ENCODE data around the gene AP5M1. TPM values are rescaled to one million over a fixed set of nuclear protein-coding genes. Genes with fewer than 3 reads are reported as not detected.
A peak's percentile ranks its signal among the peaks of the same experiment; 100 is the strongest.
"Not testable (repeated sequence)": the region's sequence is repeated elsewhere in the genome, so short reads cannot be mapped to it uniquely, and the experiment has no call there.

Gene AP5M1
- total and polyA plus RNA-seq, 2 donors = 13.2 to 36.3 TPM

DNA sequence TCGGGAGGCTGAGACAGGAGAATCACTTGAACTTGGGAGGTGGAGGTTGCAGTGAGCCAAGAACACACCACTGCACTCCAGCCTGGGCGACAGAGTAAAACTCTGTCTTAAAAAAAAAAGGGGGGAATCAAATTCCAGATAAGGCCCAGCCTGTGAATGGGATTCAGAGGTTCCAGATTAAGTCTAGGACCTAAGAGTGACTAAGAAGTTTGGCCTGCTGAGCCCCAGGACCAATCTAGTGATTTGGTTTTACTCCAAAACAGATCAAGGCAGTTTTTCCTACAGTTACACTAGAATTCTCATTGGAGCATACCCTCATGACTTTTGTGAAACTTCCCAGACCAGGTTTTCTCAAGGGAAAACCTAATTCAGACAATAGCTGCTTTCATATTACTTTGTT lies 22.8 kb upstream of the AP5M1 start:
- no peaks in the 10 kb centered on the region for H3K4me1 ChIP-seq (ENCODE audit: control insufficient read depth in 2 of 2, insufficient read depth in 2 of 2, low read length in 2 of 2)
- no peaks in the 10 kb centered on the region for H3K27me3 ChIP-seq (ENCODE audit: control insufficient read depth in 2 of 2, insufficient read depth in 1 of 2, low read length in 1 of 2)
- H3K27ac ChIP-seq (ENCODE audit: low read depth in 1 of 2, low read length in 1 of 2) = no peak overlapping the region
- no peak overlapping the region for H3K4me3 ChIP-seq (ENCODE audit: low read length in 2 of 2)
- DNase-seq (ENCODE audit: low read depth in 6 of 9, low spot score in 9 of 9) = no peak
- WGBS = 97% methylated on average over 2 of the region's 2 CpGs
- no peaks in the 10 kb centered on the region for H3K9me3 ChIP-seq (ENCODE audit: control insufficient read depth in 2 of 2, insufficient read depth in 1 of 2, low read length in 1 of 2)
- peaks cover 0 to 7% of the 10 kb centered on the region in 2 donors for H3K36me3 ChIP-seq (ENCODE audit: control insufficient read depth in 2 of 2, insufficient read depth in 2 of 2, low read length in 1 of 2)

DNA sequence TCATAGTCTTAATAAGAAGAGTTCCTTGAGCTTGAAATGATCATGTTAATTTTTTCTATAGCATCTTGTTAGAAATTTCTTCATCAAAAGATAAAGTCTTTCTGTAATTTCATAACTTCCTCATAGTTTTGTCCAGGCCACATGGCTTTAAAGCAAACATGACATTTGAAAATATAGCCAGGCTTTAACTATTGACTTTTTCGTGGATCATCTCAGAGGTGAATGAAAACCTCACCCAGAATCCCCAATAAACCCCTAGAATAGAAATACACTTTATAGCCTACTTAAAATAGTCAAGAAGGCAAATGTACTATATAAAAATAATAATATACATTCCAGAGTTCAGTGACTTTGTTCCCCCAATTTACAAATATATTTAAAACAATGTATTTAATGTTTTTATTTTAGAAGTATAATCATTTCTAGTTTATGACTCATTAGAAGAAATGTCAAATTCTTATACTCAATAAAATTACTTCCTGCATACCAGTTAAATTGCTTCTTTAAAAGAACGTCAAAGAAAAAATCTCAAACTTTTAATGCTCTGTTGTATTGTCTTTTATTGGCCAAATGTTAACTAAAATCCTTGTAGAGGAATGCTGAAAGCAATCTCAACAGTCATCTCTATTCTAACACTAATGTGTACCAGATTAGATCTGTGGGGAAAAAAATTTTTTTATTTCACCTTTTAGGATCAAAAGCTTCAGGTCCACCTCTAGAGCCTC lies 21.7 kb upstream of the AP5M1 start:
- Histone ChIP-seq H3K27ac (ENCODE audit: low read depth in 1 of 2, low read length in 1 of 2) (no peak overlapping the region), H3K27me3 (ENCODE audit: control insufficient read depth in 2 of 2, insufficient read depth in 1 of 2, low read length in 1 of 2) (no peaks in the 10 kb centered on the region), H3K4me3 (ENCODE audit: low read length in 2 of 2) (no peak overlapping the region), H3K4me1 (ENCODE audit: control insufficient read depth in 2 of 2, insufficient read depth in 2 of 2, low read length in 2 of 2) (no peaks in the 10 kb centered on the region), H3K36me3 (ENCODE audit: control insufficient read depth in 2 of 2, insufficient read depth in 2 of 2, low read length in 1 of 2) (peaks cover 0 to 4% of the 10 kb centered on the region in 2 donors), H3K9me3 (ENCODE audit: control insufficient read depth in 2 of 2, insufficient read depth in 1 of 2, low read length in 1 of 2) (no peaks in the 10 kb centered on the region)
- DNase-seq (ENCODE audit: low read depth in 6 of 9, low spot score in 9 of 9) = no peak
- 95% methylated on average over 2 of the region's 2 CpGs for WGBS

DNA sequence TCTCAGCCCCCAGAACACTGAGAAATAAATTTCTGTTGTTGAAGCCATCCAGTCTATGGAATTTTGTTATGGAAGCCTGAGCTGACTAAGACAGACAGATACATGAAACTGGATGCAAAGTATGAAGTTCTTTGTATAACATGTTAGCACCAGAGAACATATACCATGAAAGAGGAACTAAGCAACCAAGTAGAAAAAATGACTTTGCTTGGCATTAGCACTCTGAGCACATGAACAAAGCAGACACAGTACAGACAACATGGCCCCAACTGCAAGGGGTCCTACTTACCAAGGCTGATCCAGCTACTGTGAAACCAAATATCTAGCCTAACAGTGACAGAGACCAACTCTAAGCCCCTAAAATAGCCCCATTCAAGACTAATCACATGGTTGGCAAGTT lies 13.9 kb upstream of the AP5M1 start:
- no peak overlapping the region for H3K27ac ChIP-seq (ENCODE audit: low read depth in 1 of 2, low read length in 1 of 2)
- no peak for DNase-seq (ENCODE audit: low read depth in 6 of 9, low spot score in 9 of 9)
- H3K36me3 ChIP-seq (ENCODE audit: control insufficient read depth in 2 of 2, insufficient read depth in 2 of 2, low read length in 1 of 2) = peaks cover 0 to 4% of the 10 kb centered on the region in 2 donors
- no peaks in the 10 kb centered on the region for H3K4me1 ChIP-seq (ENCODE audit: control insufficient read depth in 2 of 2, insufficient read depth in 2 of 2, low read length in 2 of 2)
- no peak overlapping the region for H3K4me3 ChIP-seq (ENCODE audit: low read length in 2 of 2)
- no peaks in the 10 kb centered on the region for H3K9me3 ChIP-seq (ENCODE audit: control insufficient read depth in 2 of 2, insufficient read depth in 1 of 2, low read length in 1 of 2)
- H3K27me3 ChIP-seq (ENCODE audit: control insufficient read depth in 2 of 2, insufficient read depth in 1 of 2, low read length in 1 of 2) = no peaks in the 10 kb centered on the region

DNA sequence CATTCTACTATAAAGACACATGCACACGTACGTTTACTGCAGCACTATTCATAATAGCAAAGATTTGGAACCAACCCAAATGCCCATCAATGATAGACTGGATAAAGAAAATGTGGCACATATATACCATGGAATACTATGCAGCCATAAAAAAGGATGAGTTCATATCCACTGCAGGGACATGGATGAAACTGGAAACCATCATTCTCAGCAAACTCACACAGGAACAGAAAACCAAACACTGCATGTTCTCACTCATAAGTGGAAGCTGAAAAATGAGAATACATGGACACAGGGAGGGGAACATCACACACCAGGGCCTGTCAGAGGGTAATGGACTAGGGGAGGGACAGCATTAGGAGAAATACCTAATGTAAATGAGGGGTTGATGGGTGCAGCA lies 10.6 kb upstream of the AP5M1 start:
- not testable (repeated sequence) for H3K4me1 ChIP-seq (ENCODE audit: control insufficient read depth in 2 of 2, insufficient read depth in 2 of 2, low read length in 2 of 2); H3K27ac ChIP-seq (ENCODE audit: low read depth in 1 of 2, low read length in 1 of 2); H3K27me3 ChIP-seq (ENCODE audit: control insufficient read depth in 2 of 2, insufficient read depth in 1 of 2, low read length in 1 of 2); H3K4me3 ChIP-seq (ENCODE audit: low read length in 2 of 2); H3K36me3 ChIP-seq (ENCODE audit: control insufficient read depth in 2 of 2, insufficient read depth in 2 of 2, low read length in 1 of 2); DNase-seq (ENCODE audit: low read depth in 6 of 9, low spot score in 9 of 9); H3K9me3 ChIP-seq (ENCODE audit: control insufficient read depth in 2 of 2, insufficient read depth in 1 of 2, low read length in 1 of 2)
- WGBS = 99% methylated on average over 2 of the region's 2 CpGs

DNA sequence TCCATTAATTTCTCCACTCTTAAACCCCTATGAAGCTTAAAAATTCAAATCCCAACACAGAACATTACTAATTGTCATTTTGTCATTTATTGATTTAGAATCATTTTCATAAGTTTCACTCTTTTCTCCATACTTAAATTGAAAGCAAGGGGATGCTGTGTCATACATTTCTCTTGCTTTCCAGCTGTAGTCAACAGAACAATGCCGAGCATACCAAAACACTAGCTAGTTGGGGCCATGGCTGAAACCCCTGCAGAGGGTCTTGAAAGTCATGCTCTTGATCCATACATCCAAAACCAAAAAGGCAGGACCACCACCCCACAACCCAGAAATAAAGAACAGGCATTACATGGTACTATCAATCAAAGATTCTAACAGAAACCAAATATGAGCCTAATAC lies 9.1 kb upstream of the AP5M1 start:
- H3K4me1 ChIP-seq (ENCODE audit: control insufficient read depth in 2 of 2, insufficient read depth in 2 of 2, low read length in 2 of 2) = peaks cover 0 to 3% of the 10 kb centered on the region in 2 donors
- no peaks in the 10 kb centered on the region for H3K9me3 ChIP-seq (ENCODE audit: control insufficient read depth in 2 of 2, insufficient read depth in 1 of 2, low read length in 1 of 2)
- WGBS = 100% methylated on average over 1 of the region's 1 CpG
- H3K36me3 ChIP-seq (ENCODE audit: control insufficient read depth in 2 of 2, insufficient read depth in 2 of 2, low read length in 1 of 2) = peaks cover 0 to 6% of the 10 kb centered on the region in 2 donors
- no peak overlapping the region for H3K4me3 ChIP-seq (ENCODE audit: low read length in 2 of 2)
- DNase-seq (ENCODE audit: low read depth in 6 of 9, low spot score in 9 of 9) = no peak
- no peak overlapping the region for H3K27ac ChIP-seq (ENCODE audit: low read depth in 1 of 2, low read length in 1 of 2)
- H3K27me3 ChIP-seq (ENCODE audit: control insufficient read depth in 2 of 2, insufficient read depth in 1 of 2, low read length in 1 of 2) = no peaks in the 10 kb centered on the region

DNA sequence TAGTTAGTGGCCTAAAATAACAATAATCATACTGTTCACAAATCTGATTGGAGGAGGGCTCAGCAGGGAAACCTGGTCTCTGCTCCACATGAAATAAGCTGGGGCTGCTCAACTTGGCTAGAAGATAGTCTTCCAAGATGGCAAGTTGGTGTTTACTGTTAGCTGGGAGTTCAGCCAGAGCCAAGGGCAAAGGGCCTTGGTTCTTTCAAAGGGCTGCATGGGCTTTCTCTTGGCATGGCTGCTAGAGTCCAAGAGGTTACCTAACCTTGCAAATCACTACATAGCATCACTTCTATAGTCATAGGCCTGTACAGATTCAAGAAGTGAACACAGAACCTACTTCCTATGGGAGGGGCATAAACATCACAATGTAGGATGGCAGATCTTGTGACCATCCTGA lies 7.2 kb upstream of the AP5M1 start:
- peaks cover 0 to 3% of the 10 kb centered on the region in 2 donors for H3K4me1 ChIP-seq (ENCODE audit: control insufficient read depth in 2 of 2, insufficient read depth in 2 of 2, low read length in 2 of 2)
- H3K4me3 ChIP-seq (ENCODE audit: low read length in 2 of 2) = no peak overlapping the region
- no peak overlapping the region for H3K27ac ChIP-seq (ENCODE audit: low read depth in 1 of 2, low read length in 1 of 2)
- no peaks in the 10 kb centered on the region for H3K9me3 ChIP-seq (ENCODE audit: control insufficient read depth in 2 of 2, insufficient read depth in 1 of 2, low read length in 1 of 2)
- H3K36me3 ChIP-seq (ENCODE audit: control insufficient read depth in 2 of 2, insufficient read depth in 2 of 2, low read length in 1 of 2) = peaks cover 0 to 6% of the 10 kb centered on the region in 2 donors
- no peak for DNase-seq (ENCODE audit: low read depth in 6 of 9, low spot score in 9 of 9)
- no peaks in the 10 kb centered on the region for H3K27me3 ChIP-seq (ENCODE audit: control insufficient read depth in 2 of 2, insufficient read depth in 1 of 2, low read length in 1 of 2)

DNA sequence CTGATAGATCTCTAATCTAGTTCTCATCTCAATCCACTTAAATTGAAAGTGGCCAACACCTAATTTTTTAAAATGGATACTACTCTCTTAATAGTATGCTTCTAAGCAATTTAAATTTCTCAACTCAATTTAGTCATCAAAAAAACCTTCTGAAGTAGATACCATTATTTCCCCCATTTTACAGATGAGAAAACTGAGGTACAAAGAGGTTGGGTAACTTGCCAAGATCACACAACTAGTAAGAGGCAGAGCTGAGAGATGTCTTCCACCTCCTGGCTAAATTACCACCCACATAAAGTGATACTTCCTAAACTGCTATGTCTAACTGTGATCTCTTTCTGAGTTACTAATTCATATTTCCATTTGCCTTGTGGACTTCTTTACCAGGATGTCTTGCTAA lies 6.7 kb upstream of the AP5M1 start:
- H3K27me3 ChIP-seq (ENCODE audit: control insufficient read depth in 2 of 2, insufficient read depth in 1 of 2, low read length in 1 of 2) = no peaks in the 10 kb centered on the region
- DNase-seq (ENCODE audit: low read depth in 6 of 9, low spot score in 9 of 9) = no peak
- H3K27ac ChIP-seq (ENCODE audit: low read depth in 1 of 2, low read length in 1 of 2) = no peak overlapping the region
- H3K36me3 ChIP-seq (ENCODE audit: control insufficient read depth in 2 of 2, insufficient read depth in 2 of 2, low read length in 1 of 2) = peaks cover 0 to 2% of the 10 kb centered on the region in 2 donors
- H3K9me3 ChIP-seq (ENCODE audit: control insufficient read depth in 2 of 2, insufficient read depth in 1 of 2, low read length in 1 of 2) = no peaks in the 10 kb centered on the region
- peaks cover 0 to 3% of the 10 kb centered on the region in 2 donors for H3K4me1 ChIP-seq (ENCODE audit: control insufficient read depth in 2 of 2, insufficient read depth in 2 of 2, low read length in 2 of 2)
- H3K4me3 ChIP-seq (ENCODE audit: low read length in 2 of 2) = no peak overlapping the region

DNA sequence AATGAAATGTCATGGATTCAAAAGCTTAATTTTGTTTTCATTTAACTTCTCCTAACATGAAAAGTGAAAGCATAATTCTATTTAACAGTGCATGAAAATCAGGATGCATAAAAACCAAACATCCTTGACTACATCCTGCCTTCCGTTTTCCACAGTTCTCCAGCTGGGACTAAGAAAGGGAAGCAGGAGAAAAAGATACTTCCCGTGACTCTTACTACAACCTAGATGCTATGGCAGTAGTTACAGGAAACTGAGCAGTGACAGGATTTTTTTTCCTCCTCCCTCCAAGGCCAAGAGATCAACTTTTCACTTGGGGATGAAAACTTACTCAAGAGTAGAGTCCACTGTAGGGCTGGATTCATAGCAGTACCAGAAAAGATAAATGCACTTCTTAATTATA lies 2.7 kb upstream of the AP5M1 start:
- H3K36me3 ChIP-seq (ENCODE audit: control insufficient read depth in 2 of 2, insufficient read depth in 2 of 2, low read length in 1 of 2) = peaks cover 0 to 2% of the 10 kb centered on the region in 2 donors
- 82% methylated on average over 2 of the region's 2 CpGs for WGBS
- H3K4me3 ChIP-seq (ENCODE audit: low read length in 2 of 2) = no peak overlapping the region
- H3K4me1 ChIP-seq (ENCODE audit: control insufficient read depth in 2 of 2, insufficient read depth in 2 of 2, low read length in 2 of 2) = peaks cover 6 to 12% of the 10 kb centered on the region in 2 donors
- no peak for DNase-seq (ENCODE audit: low read depth in 6 of 9, low spot score in 9 of 9)
- peak overlapping the region in 1 of 2 donors; percentile 21 for H3K27ac ChIP-seq (ENCODE audit: low read depth in 1 of 2, low read length in 1 of 2)
- H3K9me3 ChIP-seq (ENCODE audit: control insufficient read depth in 2 of 2, insufficient read depth in 1 of 2, low read length in 1 of 2) = no peaks in the 10 kb centered on the region
- no peaks in the 10 kb centered on the region for H3K27me3 ChIP-seq (ENCODE audit: control insufficient read depth in 2 of 2, insufficient read depth in 1 of 2, low read length in 1 of 2)

DNA sequence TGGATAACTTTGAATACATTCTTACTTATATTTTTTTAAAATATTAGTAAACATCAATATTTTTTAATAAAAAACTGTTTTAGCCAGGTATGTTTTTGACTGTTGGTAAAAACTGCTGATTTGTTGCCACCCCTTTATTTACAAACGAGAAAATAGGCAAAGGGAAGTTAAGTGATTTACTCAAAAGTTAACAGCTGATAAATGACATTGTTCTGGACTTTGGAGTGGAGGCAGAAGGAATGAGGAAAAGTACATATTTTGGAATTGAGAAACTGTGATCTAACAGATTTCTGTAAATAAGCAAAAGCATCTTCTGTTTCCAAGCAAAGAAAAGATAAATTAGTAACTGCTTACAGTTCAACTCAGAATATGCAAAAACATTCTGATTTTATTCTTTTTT lies 4.5 kb downstream of the AP5M1 start:
- Histone ChIP-seq H3K36me3 (ENCODE audit: control insufficient read depth in 2 of 2, insufficient read depth in 2 of 2, low read length in 1 of 2) (peaks cover 11 to 15% of the 10 kb centered on the region in 2 donors), H3K27me3 (ENCODE audit: control insufficient read depth in 2 of 2, insufficient read depth in 1 of 2, low read length in 1 of 2) (no peaks in the 10 kb centered on the region), H3K27ac (ENCODE audit: low read depth in 1 of 2, low read length in 1 of 2) (no peak overlapping the region), H3K4me1 (ENCODE audit: control insufficient read depth in 2 of 2, insufficient read depth in 2 of 2, low read length in 2 of 2) (peaks cover 6 to 12% of the 10 kb centered on the region in 2 donors), H3K9me3 (ENCODE audit: control insufficient read depth in 2 of 2, insufficient read depth in 1 of 2, low read length in 1 of 2) (no peaks in the 10 kb centered on the region), H3K4me3 (ENCODE audit: low read length in 2 of 2) (no peak overlapping the region)
- 98% methylated on average over 1 of the region's 1 CpG for WGBS
- no peak for DNase-seq (ENCODE audit: low read depth in 6 of 9, low spot score in 9 of 9)

All from thymus (tissue), 11 donors.